H9 (cell line): ENCODE measurements around the gene WWC1. TPM values are rescaled to one million over a fixed set of nuclear protein-coding genes. Genes with fewer than 3 reads are reported as not detected.

Experiments
- DNase-seq: peaks from one replicate; pipeline ENCODE4 v3.0.0-alpha.2; 2017
- H2AFZ ChIP-seq: one replicate; pipeline ENCODE4 v1.6.1; 2013; ENCODE audit warnings: mild to moderate bottlenecking, low read length, control low read depth, moderate library complexity
- H2AK5ac ChIP-seq: 2 replicates; pipeline ENCODE4 v1.6.1; 2013; ENCODE audit warnings: low read length, control low read depth, mixed read lengths; ENCODE audit not compliant: insufficient read length
- H2BK120ac ChIP-seq: one replicate; pipeline ENCODE4 v1.6.1; 2013; ENCODE audit warnings: low read depth, mild to moderate bottlenecking, low read length, control low read depth, inconsistent platforms; ENCODE audit not compliant: poor library complexity, severe bottlenecking
- H2BK12ac ChIP-seq: 2 replicates; pipeline ENCODE4 v1.6.1; 2013; ENCODE audit warnings: low read length, control low read depth, mixed read lengths, low read depth; ENCODE audit not compliant: insufficient read length
- H2BK15ac ChIP-seq: 2 replicates; pipeline ENCODE4 v1.6.1; 2013; ENCODE audit warnings: low read depth, low read length, control low read depth
- H2BK20ac ChIP-seq: one replicate; pipeline ENCODE4 v1.6.1; 2013; ENCODE audit warnings: low read depth, mild to moderate bottlenecking, low read length, control low read depth, inconsistent platforms; ENCODE audit not compliant: poor library complexity, severe bottlenecking
- H2BK5ac ChIP-seq: 2 replicates; pipeline ENCODE4 v1.6.1; 2013; ENCODE audit warnings: low read length, control low read depth, mixed read lengths; ENCODE audit not compliant: insufficient read length
- H3K14ac ChIP-seq: 2 replicates; pipeline ENCODE4 v1.6.1; 2013; ENCODE audit warnings: low read length, control low read depth; ENCODE audit not compliant: insufficient read depth
- H3K18ac ChIP-seq: 2 replicates; pipeline ENCODE4 v1.6.1; 2013; ENCODE audit warnings: low read depth, mild to moderate bottlenecking, mixed read lengths, low read length, control low read depth; ENCODE audit not compliant: insufficient read length
- H3K23ac ChIP-seq: 2 replicates; pipeline ENCODE4 v1.6.1; 2013; ENCODE audit warnings: low read length, control low read depth, mixed read lengths, low read depth; ENCODE audit not compliant: insufficient read length
- H3K23me2 ChIP-seq: 2 replicates; pipeline ENCODE4 v1.6.1; 2013; ENCODE audit warnings: low read depth, mild to moderate bottlenecking, mixed read lengths, low read length, control low read depth; ENCODE audit not compliant: insufficient read length, poor library complexity, severe bottlenecking
- H3K27ac ChIP-seq: 2 replicates; pipeline ENCODE4 v1.5.1; 2013; ENCODE audit warnings: low read length, control low read depth, mixed read lengths, low read depth; ENCODE audit not compliant: insufficient read length
- H3K27me3 ChIP-seq: 2 replicates; pipeline ENCODE4 v1.6.1; 2013; ENCODE audit warnings: low read length, control low read depth, inconsistent platforms; ENCODE audit not compliant: insufficient read depth
- H3K4ac ChIP-seq: 2 replicates; pipeline ENCODE4 v1.6.1; 2013; ENCODE audit warnings: low read depth, mild to moderate bottlenecking, control low read depth, inconsistent platforms, low read length, moderate library complexity
- H3K4me1 ChIP-seq: 2 replicates; pipeline ENCODE4 v1.6.1; 2013; ENCODE audit warnings: low read length, control low read depth, inconsistent platforms; ENCODE audit not compliant: insufficient read depth
- H3K4me2 ChIP-seq: 2 replicates; pipeline ENCODE4 v1.6.1; 2013; ENCODE audit warnings: low read length, control low read depth, mixed read lengths; ENCODE audit not compliant: insufficient read length, insufficient read depth
- H3K56ac ChIP-seq: 2 replicates; pipeline ENCODE4 v1.6.1; 2013; ENCODE audit warnings: low read depth, mild to moderate bottlenecking, mixed read lengths, low read length, control low read depth; ENCODE audit not compliant: insufficient read length
- H3K79me1 ChIP-seq: 2 replicates; pipeline ENCODE4 v1.6.1; 2013; ENCODE audit warnings: low read depth, mild to moderate bottlenecking, moderate library complexity, low read length, control low read depth, inconsistent platforms; ENCODE audit not compliant: insufficient read depth, poor library complexity, severe bottlenecking
- H3K79me2 ChIP-seq: 2 replicates; pipeline ENCODE4 v1.6.1; 2013; ENCODE audit warnings: low read length, control low read depth, inconsistent platforms; ENCODE audit not compliant: insufficient read depth
- H3K9ac ChIP-seq: 2 replicates; pipeline ENCODE4 v1.6.1; 2013; ENCODE audit warnings: low read length, control low read depth, mixed read lengths; ENCODE audit not compliant: insufficient read length; ENCODE audit errors: extremely low read depth
- H3K9me3 ChIP-seq: one replicate; pipeline ENCODE4 v1.6.1; 2013; ENCODE audit warnings: low read depth, low read length, inconsistent platforms; ENCODE audit not compliant: control insufficient read depth
- H3T11ph ChIP-seq: one replicate; pipeline ENCODE4 v1.6.1; 2013; ENCODE audit warnings: mild to moderate bottlenecking, low read length, control low read depth, inconsistent platforms
- H4K20me1 ChIP-seq: one replicate; pipeline ENCODE4 v1.6.1; 2013; ENCODE audit not compliant: control insufficient read depth, insufficient read length, insufficient read depth
- H4K5ac ChIP-seq: 2 replicates; pipeline ENCODE4 v1.6.1; 2013; ENCODE audit warnings: low read depth, mild to moderate bottlenecking, mixed read lengths, low read length, control low read depth; ENCODE audit not compliant: insufficient read length
- H4K8ac ChIP-seq: replicated peaks from 2 replicates; pipeline ENCODE4 v1.6.1; 2013; ENCODE audit warnings: low read length, control low read depth, mixed read lengths, low read depth; ENCODE audit not compliant: insufficient read length
- H4K91ac ChIP-seq: 2 replicates; pipeline ENCODE4 v1.6.1; 2013; ENCODE audit warnings: low read depth, mild to moderate bottlenecking, moderate library complexity, mixed read lengths, low read length, control low read depth; ENCODE audit not compliant: insufficient read length
- H3K27ac Mint-ChIP-seq, 3 experiments: 2 replicates in 2 of 3; 3 replicates in 1 of 3; pipeline ENCODE4 v1.8.0; 2020 to 2021; ENCODE audit warnings: mixed read lengths in 3 of 3, mild to moderate bottlenecking in 1 of 3, moderate library complexity in 1 of 3
- H3K27me3 Mint-ChIP-seq: 2 replicates; pipeline ENCODE4 v1.8.0; 2021; ENCODE audit warnings: low read depth, mild to moderate bottlenecking, moderate library complexity, mixed read lengths
- H3K36me3 Mint-ChIP-seq, 3 experiments: 2 replicates in 2 of 3; 3 replicates in 1 of 3; pipeline ENCODE4 v1.8.0; 2020 to 2021; ENCODE audit warnings: low read depth in 3 of 3, mixed read lengths in 3 of 3; ENCODE audit not compliant: insufficient read depth in 1 of 3
- H3K4me1 Mint-ChIP-seq, 2 experiments: 2 replicates each; pipeline ENCODE4 v1.8.0; 2020; ENCODE audit warnings: mixed read lengths in 2 of 2
- H3K4me3 Mint-ChIP-seq, 2 experiments: 2 replicates in 1 of 2; 3 replicates in 1 of 2; pipeline ENCODE4 v1.8.0; 2020 to 2021; ENCODE audit warnings: mild to moderate bottlenecking in 2 of 2, mixed read lengths in 2 of 2, moderate library complexity in 1 of 2
- H3K9me3 Mint-ChIP-seq, 2 experiments: 2 replicates in 1 of 2; 3 replicates in 1 of 2; pipeline ENCODE4 v1.8.0; 2020; ENCODE audit warnings: mild to moderate bottlenecking in 2 of 2, mixed read lengths in 2 of 2, moderate library complexity in 1 of 2
- WGBS: extraction: QIAGEN DNeasy Blood & Tissue Kit; methylation state at CpG from one replicate; pipeline ENCODE4 v1.1.7; 2013; ENCODE audit warnings: missing lambda C conversion rate, low lambda C conversion rate, mixed read lengths; ENCODE audit not compliant: insufficient read length; ENCODE audit errors: extremely low coverage; 5-methylcytosine and 5-hydroxymethylcytosine counted together
- total RNA-seq: library from RNA; stranded (reverse); gene quantifications from 2 replicates; pipeline ENCODE4 v1.2.1, GENCODE V29; 2021
- TF ChIP-seq, protein P1 (sequence below): fragments of 200-600 bp; sonication (generic); conservative IDR thresholded peaks from 3 replicates; pipeline ENCODE4 v1.8.0; 2021; ENCODE audit warnings: antibody characterized with exemption, mild to moderate bottlenecking

WWC1 gene
- total RNA-seq, 1 experiment from 2014 or later = 28.2 TPM

DNA sequence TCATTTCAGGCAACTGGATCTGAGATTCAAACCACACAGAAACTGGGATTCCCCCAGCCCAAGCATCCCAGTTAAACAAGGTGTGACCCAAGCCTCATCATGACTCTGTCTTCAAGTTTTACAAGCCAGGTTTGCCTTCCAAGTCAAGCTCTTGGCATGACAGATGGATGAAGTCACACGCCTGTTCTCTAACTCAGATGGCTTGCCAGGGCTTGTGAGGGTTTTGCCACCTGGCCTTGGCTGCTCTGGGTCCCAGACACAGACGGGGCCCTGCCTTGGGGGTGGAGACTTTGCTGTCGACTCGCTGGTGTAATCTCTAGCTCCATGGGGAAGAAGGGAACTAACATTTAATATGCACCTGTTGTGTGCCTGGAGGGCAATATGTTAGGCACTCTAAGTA is 99.0 kb downstream of the WWC1 start:
- Histone ChIP-seq H2BK12ac (no peak overlapping the region), H3T11ph (no peak overlapping the region), H2BK20ac (no peak overlapping the region), H3K79me2 (no peaks in the 10 kb centered on the region), H2AK5ac (no peak overlapping the region), H3K4me2 (no peak overlapping the region), H3K4ac (no peak overlapping the region), H4K5ac (no peak overlapping the region), H3K18ac (no peak overlapping the region), H4K20me1 (no peaks in the 10 kb centered on the region), H3K79me1 (no peaks in the 10 kb centered on the region), H3K23me2 (no peaks in the 10 kb centered on the region), H3K56ac (no peak overlapping the region), H2BK15ac (no peak overlapping the region), H3K27ac (no peak overlapping the region), H4K8ac (no peak overlapping the region), H3K9ac (no peak overlapping the region), H2BK120ac (no peak overlapping the region), H2AFZ (no peak overlapping the region), H3K23ac (no peak overlapping the region), H2BK5ac (no peak overlapping the region), H3K27me3 (no peaks in the 10 kb centered on the region), H3K14ac (no peak overlapping the region), H3K9me3 (no peaks in the 10 kb centered on the region), H3K4me1 (no peaks in the 10 kb centered on the region), H4K91ac (no peak overlapping the region)
- TF ChIP-seq, protein P1, sequence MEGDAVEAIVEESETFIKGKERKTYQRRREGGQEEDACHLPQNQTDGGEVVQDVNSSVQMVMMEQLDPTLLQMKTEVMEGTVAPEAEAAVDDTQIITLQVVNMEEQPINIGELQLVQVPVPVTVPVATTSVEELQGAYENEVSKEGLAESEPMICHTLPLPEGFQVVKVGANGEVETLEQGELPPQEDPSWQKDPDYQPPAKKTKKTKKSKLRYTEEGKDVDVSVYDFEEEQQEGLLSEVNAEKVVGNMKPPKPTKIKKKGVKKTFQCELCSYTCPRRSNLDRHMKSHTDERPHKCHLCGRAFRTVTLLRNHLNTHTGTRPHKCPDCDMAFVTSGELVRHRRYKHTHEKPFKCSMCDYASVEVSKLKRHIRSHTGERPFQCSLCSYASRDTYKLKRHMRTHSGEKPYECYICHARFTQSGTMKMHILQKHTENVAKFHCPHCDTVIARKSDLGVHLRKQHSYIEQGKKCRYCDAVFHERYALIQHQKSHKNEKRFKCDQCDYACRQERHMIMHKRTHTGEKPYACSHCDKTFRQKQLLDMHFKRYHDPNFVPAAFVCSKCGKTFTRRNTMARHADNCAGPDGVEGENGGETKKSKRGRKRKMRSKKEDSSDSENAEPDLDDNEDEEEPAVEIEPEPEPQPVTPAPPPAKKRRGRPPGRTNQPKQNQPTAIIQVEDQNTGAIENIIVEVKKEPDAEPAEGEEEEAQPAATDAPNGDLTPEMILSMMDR = no peak
- H3K9me3 Mint-ChIP-seq = no peaks in the 10 kb centered on the region
- H3K36me3 Mint-ChIP-seq = peaks cover 7 to 19% (median 12%) of the 10 kb centered on the region in 3 experiments
- no peak overlapping the region for H3K4me3 Mint-ChIP-seq
- no peaks in the 10 kb centered on the region for H3K27me3 Mint-ChIP-seq
- no peaks in the 10 kb centered on the region for H3K4me1 Mint-ChIP-seq
- no peak for DNase-seq
- no CpG with 5 or more reads among the region's 4 CpGs for WGBS
- peak overlapping the region in 1 of 3 experiments; percentile 17; a peak in 1 of 7 replicates for H3K27ac Mint-ChIP-seq
